Endothelial cell of umbilical vein (primary cell): Measurements from ENCODE around the gene STK24. TPM values are rescaled to one million over a fixed set of nuclear protein-coding genes. Genes with fewer than 3 reads are reported as not detected.

Source experiments
- BruUV-seq: library from RNA; stranded (reverse); fragments of 400-500 nt; replicated peaks from 2 replicates; lab custom pipeline; 2021; lab: Mats Ljungman, UMichigan
- CTCF ChIA-PET: fragments of 300-600, 350-600 bp; sonication (Branson Sonifier 250); formaldehyde crosslinking; loops from one replicate; lab custom pipeline; 2021; ENCODE audit warnings: antibody characterized with exemption, inconsistent platforms; lab: Charles Lee
- POLR2A ChIA-PET: fragments of 300-600, 350-600 bp; sonication (Branson Sonifier 250); formaldehyde crosslinking; loops from one replicate; lab custom pipeline; 2021; ENCODE audit warnings: antibody characterized with exemption, inconsistent platforms; lab: Charles Lee
- DNase-seq: peaks from one replicate; pipeline ENCODE4 v3.0.0-alpha.2; 2011; ENCODE audit warnings: low read depth, low spot score
- FAIRE-seq: peaks from 2 replicates; lab custom pipeline; 2011; peaks lifted over from hg19 to GRCh38; lab: Jason Lieb, UNC
- H2AFZ ChIP-seq: 2 replicates; pipeline ENCODE4 v1.6.0; 2012; ENCODE audit warnings: low read depth, low read length, control low read depth, inconsistent platforms
- H3K27ac ChIP-seq: 2 replicates; pipeline ENCODE4 v1.5.1; 2011; ENCODE audit warnings: low read depth, mild to moderate bottlenecking, control low read depth, low read length, moderate library complexity; ENCODE audit not compliant: insufficient read depth
- H3K27me3 ChIP-seq, 2 experiments: 2 replicates each; pipeline versions ENCODE4 v1.6.0 to v1.6.1; 2011; ENCODE audit warnings: low read length in 2 of 2, mixed read lengths in 1 of 2; ENCODE audit not compliant: control insufficient read depth in 2 of 2, insufficient read depth in 2 of 2
- H3K36me3 ChIP-seq, 2 experiments: 2 replicates in 1 of 2; 3 replicates in 1 of 2; pipeline ENCODE4 v1.5.1; 2011; ENCODE audit warnings: low read length in 2 of 2, mild to moderate bottlenecking in 1 of 2, moderate library complexity in 1 of 2; ENCODE audit not compliant: control insufficient read depth in 2 of 2, insufficient read depth in 2 of 2; ENCODE audit errors: extremely low read depth in 1 of 2
- H3K4me1 ChIP-seq: 3 replicates; pipeline ENCODE4 v1.5.1; 2011; ENCODE audit warnings: mild to moderate bottlenecking, low read length; ENCODE audit not compliant: control insufficient read depth, insufficient read depth; ENCODE audit errors: extremely low read depth
- H3K4me2 ChIP-seq: 2 replicates; pipeline ENCODE4 v1.6.1; 2011; ENCODE audit warnings: low read length, control low read depth, mixed read lengths; ENCODE audit not compliant: insufficient read depth
- H3K4me3 ChIP-seq, 3 experiments: fragments of 200-600 bp in 1 of 3; sonication (generic), shearing (Covaris generic) in 1 of 3; replicated peaks in 1 of 3; 2 replicates each; pipeline ENCODE4 v1.5.1; 2011 to 2016; ENCODE audit warnings: control low read depth in 3 of 3, low read length in 3 of 3, mild to moderate bottlenecking in 2 of 3, inconsistent platforms in 1 of 3, low read depth in 1 of 3, moderate library complexity in 1 of 3; ENCODE audit not compliant: insufficient read depth in 1 of 3
- H3K79me2 ChIP-seq: 2 replicates; pipeline ENCODE4 v1.6.0; 2012; ENCODE audit warnings: low read length, inconsistent platforms; ENCODE audit not compliant: control insufficient read depth, insufficient read depth
- H3K9ac ChIP-seq: replicated peaks from 2 replicates; pipeline ENCODE3; 2011; ENCODE audit warnings: low read length, control low read depth; ENCODE audit not compliant: insufficient read depth; ENCODE audit errors: extremely low read depth
- H3K9me1 ChIP-seq: replicated peaks from 3 replicates; pipeline ENCODE4 v1.6.0; 2011; ENCODE audit warnings: mild to moderate bottlenecking, low read length; ENCODE audit not compliant: control insufficient read depth, insufficient read depth; ENCODE audit errors: extremely low read depth
- H3K9me3 ChIP-seq: replicated peaks from 2 replicates; pipeline ENCODE4 v1.5.1; 2012; ENCODE audit warnings: low read length, inconsistent platforms; ENCODE audit not compliant: control insufficient read depth, insufficient read depth
- H4K20me1 ChIP-seq: replicated peaks from 2 replicates; pipeline ENCODE3; 2011; ENCODE audit warnings: mild to moderate bottlenecking, low read length; ENCODE audit not compliant: control insufficient read depth, insufficient read depth; ENCODE audit errors: extremely low read depth
- EZH2 ChIP-seq: IDR thresholded peaks from 2 replicates; pipeline ENCODE4 v1.6.1; 2012; ENCODE audit warnings: borderline replicate concordance, low read depth, mild to moderate bottlenecking, moderate library complexity, low read length, inconsistent platforms; ENCODE audit not compliant: severe bottlenecking
- FOS ChIP-seq: IDR thresholded peaks from 2 replicates; pipeline ENCODE4 v1.6.1; 2011; ENCODE audit warnings: mild to moderate bottlenecking, low read length, moderate library complexity, borderline replicate concordance; ENCODE audit not compliant: insufficient read depth
- GATA2 ChIP-seq: IDR thresholded peaks from 2 replicates; pipeline ENCODE4 v1.7.0; 2011; ENCODE audit warnings: low read depth, mild to moderate bottlenecking, moderate library complexity, mixed read lengths, low read length; ENCODE audit not compliant: insufficient read length, insufficient read depth
- JUN ChIP-seq: IDR thresholded peaks from 2 replicates; pipeline ENCODE4 v1.6.1; 2011; ENCODE audit warnings: borderline replicate concordance, low read depth; ENCODE audit not compliant: insufficient read length, insufficient read depth
- MYC ChIP-seq: IDR thresholded peaks from one replicate; pipeline ENCODE4 v1.6.1; 2011; ENCODE audit warnings: mild to moderate bottlenecking, low read depth, low read length
- POLR2A ChIP-seq: IDR thresholded peaks from 2 replicates; pipeline ENCODE4 v1.6.1; 2012; ENCODE audit warnings: low read depth, mild to moderate bottlenecking, control low read depth, low read length
- POLR2AphosphoS5 ChIP-seq: IDR thresholded peaks from 2 replicates; pipeline ENCODE4 v1.6.1; 2012; ENCODE audit warnings: low read depth, mild to moderate bottlenecking, control low read depth, low read length, moderate library complexity; ENCODE audit not compliant: insufficient read depth
- dilution Hi-C: fragments of 300-500 bp; cut with MboI; formaldehyde crosslinking; loops from one replicate; pipeline ENCODE4 v1.15.0; 2019; ENCODE audit warnings: low sequenced_read_pairs; ENCODE audit not compliant: extremely low pct_ligation_motif_present
- intact Hi-C: fragments of 100-400 bp; cut with micrococcal nuclease; formaldehyde crosslinking; loops from one replicate; pipeline ENCODE4 v1.10.0; 2022
- polyA plus RNA-seq, 4 experiments: library from polyadenylated mRNA; depleted of rRNA in 3 of 4; stranded (reverse) in 3 of 4; unstranded in 1 of 4; fragments of >200 nt; gene quantifications; 2 replicates each; pipeline versions ENCODE4 v1.2.1 to v1.2.3, GENCODE V29; 2011 to 2012; ENCODE audit warnings: missing spikeins in 1 of 4
- total RNA-seq: library from RNA; stranded (reverse); gene quantifications from 2 replicates; pipeline ENCODE4 v1.2.3, GENCODE V29; 2021
- TF ChIP-seq, protein P1 (sequence below), 2 donors: IDR thresholded peaks; 1 replicate in 1 of 2; 2 replicates in 1 of 2; pipeline ENCODE4 v1.5.1; 2011; ENCODE audit warnings: low read length in 2 of 2, mild to moderate bottlenecking in 2 of 2, moderate library complexity in 2 of 2, control low read depth in 1 of 2, inconsistent platforms in 1 of 2, low read depth in 1 of 2; ENCODE audit not compliant: insufficient read depth in 1 of 2; ENCODE audit errors: extremely low read depth in 1 of 2
- TF ChIP-seq, protein P2 (sequence below): IDR thresholded peaks from 2 replicates; pipeline ENCODE4 v1.6.1; 2011; ENCODE audit not compliant: insufficient read depth, insufficient read length

The STK24 gene
- total and polyA plus RNA-seq, 2 donors (not counting 3 experiments of a cell fraction or from before 2014, with no cell fraction given), result 43.3 to 100 TPM

DNA sequence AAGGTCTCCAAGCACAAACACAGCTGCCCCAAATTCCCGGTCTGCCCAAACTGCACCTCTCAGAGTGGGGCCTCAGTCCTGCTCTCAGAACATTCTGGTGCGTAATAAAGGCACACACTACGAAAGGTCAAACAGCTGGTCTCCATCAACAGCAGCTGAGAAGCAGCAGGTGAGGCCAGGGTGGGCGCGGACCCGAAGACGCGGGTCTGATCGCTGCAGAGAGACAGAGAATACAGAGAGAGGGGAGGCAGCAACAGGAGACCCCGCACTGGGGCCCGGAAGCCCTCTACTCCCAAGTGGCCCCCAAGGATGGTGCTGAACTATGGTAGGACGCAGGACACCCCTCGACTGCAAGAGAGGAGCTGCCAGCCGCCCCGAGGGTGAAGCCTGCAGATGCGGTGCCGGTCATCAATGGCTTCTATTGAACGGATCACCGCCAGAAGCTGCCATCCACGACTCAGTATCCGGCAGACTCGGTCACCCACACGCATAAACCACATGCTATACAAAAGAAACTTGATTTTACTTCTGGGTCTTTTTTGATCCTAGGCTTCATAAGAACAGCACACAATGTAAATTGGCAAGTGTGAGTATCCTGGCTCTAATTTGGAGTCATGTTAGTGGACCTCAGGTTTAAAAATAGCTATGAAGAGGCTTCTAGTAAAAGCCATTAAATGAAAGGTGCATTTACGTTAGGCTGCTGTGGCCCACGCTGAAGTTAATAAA, 33.4 kb downstream of the STK24 start:
- no peak for TF ChIP-seq EZH2
- no peak for TF ChIP-seq POLR2A
- TF ChIP-seq FOS, result no peak
- no peak for TF ChIP-seq JUN
- no peak for TF ChIP-seq GATA2
- no peak for TF ChIP-seq POLR2AphosphoS5
- TF ChIP-seq, protein P1, sequence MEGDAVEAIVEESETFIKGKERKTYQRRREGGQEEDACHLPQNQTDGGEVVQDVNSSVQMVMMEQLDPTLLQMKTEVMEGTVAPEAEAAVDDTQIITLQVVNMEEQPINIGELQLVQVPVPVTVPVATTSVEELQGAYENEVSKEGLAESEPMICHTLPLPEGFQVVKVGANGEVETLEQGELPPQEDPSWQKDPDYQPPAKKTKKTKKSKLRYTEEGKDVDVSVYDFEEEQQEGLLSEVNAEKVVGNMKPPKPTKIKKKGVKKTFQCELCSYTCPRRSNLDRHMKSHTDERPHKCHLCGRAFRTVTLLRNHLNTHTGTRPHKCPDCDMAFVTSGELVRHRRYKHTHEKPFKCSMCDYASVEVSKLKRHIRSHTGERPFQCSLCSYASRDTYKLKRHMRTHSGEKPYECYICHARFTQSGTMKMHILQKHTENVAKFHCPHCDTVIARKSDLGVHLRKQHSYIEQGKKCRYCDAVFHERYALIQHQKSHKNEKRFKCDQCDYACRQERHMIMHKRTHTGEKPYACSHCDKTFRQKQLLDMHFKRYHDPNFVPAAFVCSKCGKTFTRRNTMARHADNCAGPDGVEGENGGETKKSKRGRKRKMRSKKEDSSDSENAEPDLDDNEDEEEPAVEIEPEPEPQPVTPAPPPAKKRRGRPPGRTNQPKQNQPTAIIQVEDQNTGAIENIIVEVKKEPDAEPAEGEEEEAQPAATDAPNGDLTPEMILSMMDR (IDR thresholded peaks at IDR 0.05; ENCODE audit: extremely low read depth in 1 of 2, insufficient read depth in 1 of 2, low read depth in 1 of 2, low read length in 2 of 2), result no peak
- no peak for TF ChIP-seq MYC
- TF ChIP-seq, protein P2, sequence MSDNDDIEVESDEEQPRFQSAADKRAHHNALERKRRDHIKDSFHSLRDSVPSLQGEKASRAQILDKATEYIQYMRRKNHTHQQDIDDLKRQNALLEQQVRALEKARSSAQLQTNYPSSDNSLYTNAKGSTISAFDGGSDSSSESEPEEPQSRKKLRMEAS, result no peak
- Histone ChIP-seq H4K20me1 (peaks cover 9% of the 10 kb centered on the region), H3K36me3 (no peaks in the 10 kb centered on the region), H3K9me1 (no peaks in the 10 kb centered on the region), H2AFZ (no peak overlapping the region), H3K9me3 (no peaks in the 10 kb centered on the region), H3K4me1 (peaks cover 15% of the 10 kb centered on the region), H3K27me3 (no peaks in the 10 kb centered on the region), H3K27ac (no peak overlapping the region), H3K79me2 (peaks cover 95% of the 10 kb centered on the region), H3K4me2 (no peak overlapping the region), H3K9ac (no peak overlapping the region), H3K4me3 (no peak overlapping the region)
- no TSS peak for BruUV-seq
- FAIRE-seq (no peak), DNase-seq (no peak)
- ChIA-PET CTCF (interaction anchor here (1.0 kb wide), 1 partner anchor 76 kb away, joined by 3 read pairs; no protein-coding TSS in a partner anchor), POLR2A (no interaction called here)
- intact Hi-C loops, result loop anchor here (2.0 kb wide), 1 partner anchor 23 kb away; no protein-coding TSS in a partner anchor
- dilution Hi-C loops, result no loop called here
